ENCODE data around the gene FLYWCH2.
A peak's percentile ranks its signal among the peaks of the same experiment; 100 is the strongest.

Gene FLYWCH2

GRCh38 chr16:2835638-2836493 is 47.1 kb upstream of the FLYWCH2 start (continued):
- TF ChIP-seq TSHZ1 (tag by site-specific recombination; IDR thresholded peaks at IDR 0.05; ENCODE audit: borderline replicate concordance) (no peak), ZNF639 (tag by site-specific recombination; IDR thresholded peaks at IDR 0.05) (0 out of 2 replicates have a peak, but pooled peaks have one; percentile 29), ZNF76 (tag by site-specific recombination; IDR thresholded peaks at IDR 0.05; ENCODE audit: borderline replicate concordance, low read depth) (peak; percentile 56; the same call in 1 of the 2 replicates), ZNF488 (tag by site-specific recombination; IDR thresholded peaks at IDR 0.05) (no peak), ZEB2 (tag by site-specific recombination; IDR thresholded peaks at IDR 0.05) (peak; percentile 62; the same call in 1 of the 2 replicates), ZXDB (tag by site-specific recombination; IDR thresholded peaks at IDR 0.05) (0 out of 2 replicates have a peak, but pooled peaks have one; percentile 46), INSM2 (tag by site-specific recombination; IDR thresholded peaks at IDR 0.05) (peak; percentile 87; the same call in 1 of the 2 replicates), ZNF785 (tag by site-specific recombination; IDR thresholded peaks at IDR 0.05) (no peak), ZNF600 (tag by site-specific recombination; IDR thresholded peaks at IDR 0.05) (peak; percentile 99), PRDM10 (tag by site-specific recombination; IDR thresholded peaks at IDR 0.05) (peak; percentile 64), TRIM28 (IDR thresholded peaks at IDR 0.05; ENCODE audit: borderline replicate concordance, low read length) (no peak), ZNF140 (tag by site-specific recombination; IDR thresholded peaks at IDR 0.05) (no peak), ZNF629 (tag by site-specific recombination; IDR thresholded peaks at IDR 0.05) (peak; percentile 86), KLF17 (tag by site-specific recombination; IDR thresholded peaks at IDR 0.05) (peak; percentile 72; the same call in 1 of the 2 replicates), ZNF473 (tag by site-specific recombination; IDR thresholded peaks at IDR 0.05) (no peak), ZNF26 (tag by site-specific recombination; IDR thresholded peaks at IDR 0.05) (no peak), ZNF791 (tag by site-specific recombination; IDR thresholded peaks at IDR 0.05) (no peak)

All from HEK293 (cell line).